HG02943 (cell line): ENCODE data around the gene THOC3.
"Not testable (repeated sequence)": the region's sequence is repeated elsewhere in the genome, so short reads cannot be mapped to it uniquely, and the experiment has no call there.

Source experiments
- ATAC-seq: cut with Tn5 transposase; IDR thresholded peaks from one replicate; pipeline ENCODE4 v1.9.1; 2021; ENCODE audit warnings: mild to moderate bottlenecking, low read depth, moderate library complexity; ENCODE audit not compliant: unreplicated experiment

Gene THOC3

DNA sequence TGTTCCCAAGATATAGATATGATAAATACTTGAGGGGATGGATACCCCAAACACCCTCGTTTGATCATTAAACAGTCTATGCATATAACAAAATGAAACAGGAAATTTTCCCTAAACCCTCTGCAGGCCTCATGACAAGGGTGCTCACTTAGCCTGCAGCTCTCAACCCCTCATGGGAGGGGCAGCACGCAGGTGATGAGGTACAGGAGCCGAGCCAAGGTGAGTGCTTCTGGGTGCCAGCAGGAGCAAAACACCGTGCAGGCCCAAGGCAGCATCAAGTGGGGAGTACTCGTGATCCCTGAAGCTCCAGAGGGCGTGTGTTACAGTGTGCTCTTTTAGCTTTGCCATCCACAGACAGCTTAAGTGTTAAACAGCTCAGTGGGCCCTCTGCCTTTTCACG is 24.9 kb downstream of the THOC3 start:
- not testable (repeated sequence) for ATAC-seq

DNA sequence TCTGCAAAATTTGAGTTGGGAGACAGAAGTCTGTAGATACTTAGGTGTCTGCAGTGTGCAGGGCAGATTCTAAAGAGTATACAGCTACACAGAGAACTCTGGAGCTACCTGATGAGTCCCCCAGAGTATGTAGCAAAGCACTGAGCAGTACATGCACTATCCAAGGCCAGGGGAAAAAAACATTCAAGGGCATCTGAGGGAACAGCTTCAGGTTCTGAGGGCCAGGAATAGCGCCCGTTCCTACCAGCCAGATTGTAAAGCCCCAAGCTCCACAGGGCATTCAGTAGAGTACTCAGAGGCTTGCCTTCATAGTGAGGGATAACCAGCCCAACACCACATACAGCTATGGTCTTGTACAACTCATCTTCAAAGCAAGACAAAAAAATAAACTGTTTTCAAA is 27.5 kb downstream of the THOC3 start:
- not testable (repeated sequence) for ATAC-seq

DNA sequence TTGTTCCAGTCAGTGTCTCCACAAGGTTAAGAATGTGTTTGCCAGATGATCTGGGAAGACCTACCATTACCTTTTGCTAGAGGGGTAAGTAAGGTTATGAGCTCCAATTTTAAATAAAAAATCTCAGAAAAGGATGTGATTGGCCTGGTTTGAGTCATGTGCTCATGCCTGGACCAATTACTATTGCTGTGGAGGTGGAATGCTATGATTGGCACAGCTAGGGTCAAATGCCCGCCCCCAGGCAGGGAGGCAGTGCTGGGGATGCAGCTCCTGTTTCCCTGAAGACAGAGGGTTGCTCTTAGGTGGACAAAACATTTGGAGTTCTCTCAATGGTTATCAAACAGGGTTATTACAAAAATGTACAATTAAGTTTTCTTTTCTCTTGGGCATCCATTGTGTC is 29.6 kb downstream of the THOC3 start:
- not testable (repeated sequence) for ATAC-seq

DNA sequence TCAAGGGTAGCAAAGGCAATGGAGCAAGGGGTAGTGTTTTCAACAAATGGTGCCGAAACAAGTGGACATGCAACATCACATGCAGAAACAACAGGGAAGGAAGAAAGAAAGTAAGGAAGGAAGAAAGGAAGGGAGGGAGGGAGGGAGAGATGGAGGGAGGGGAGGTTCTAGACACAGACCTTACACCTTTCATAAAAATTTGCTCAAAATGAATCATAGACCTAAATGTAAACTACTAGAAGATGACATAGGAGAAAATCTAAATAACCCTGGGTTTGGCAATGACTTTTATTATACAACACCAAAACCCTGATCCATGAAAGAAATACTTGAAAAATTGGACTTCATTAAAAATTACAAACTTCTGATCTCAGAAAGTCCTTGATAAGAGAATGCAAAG is 39.4 kb downstream of the THOC3 start:
- not testable (repeated sequence) for ATAC-seq

- not testable (repeated sequence) for ATAC-seq
Measured at GRCh38 chr5:175925106-175925505, 43.0 kb downstream of the THOC3 start.

DNA sequence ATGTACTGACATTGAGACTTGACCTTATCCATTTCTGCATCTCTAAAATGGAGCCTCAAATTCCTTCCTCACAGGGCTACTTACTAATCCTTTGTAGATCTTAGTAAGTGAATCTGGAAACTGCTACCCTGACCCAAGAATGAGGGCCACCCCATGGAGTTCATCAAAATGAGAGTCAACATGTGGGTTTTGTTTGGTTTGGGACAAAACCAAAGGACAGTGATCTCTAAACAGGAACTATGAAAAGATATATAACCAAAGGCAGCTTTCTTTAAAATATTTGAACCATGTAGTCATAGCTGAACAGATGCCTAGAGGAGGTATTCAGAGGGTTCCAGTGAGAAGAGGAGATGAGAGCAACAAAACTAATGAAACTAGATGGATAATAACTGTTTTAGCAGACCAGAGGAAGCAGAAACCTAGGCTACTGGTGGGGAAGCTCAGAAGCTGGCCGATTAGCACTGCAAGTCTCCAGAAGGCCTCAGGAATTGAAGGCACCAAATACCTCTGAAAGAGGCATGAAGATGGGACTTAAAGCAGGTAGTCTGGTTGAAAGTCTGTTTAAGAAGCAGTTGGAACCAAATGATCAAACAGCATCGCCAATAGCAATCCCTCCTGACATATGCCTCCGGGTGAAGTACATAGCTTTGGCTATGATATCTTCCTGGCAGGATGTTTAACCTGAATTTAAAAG is 45.8 kb downstream of the THOC3 start:
- no peak for ATAC-seq

GRCh38 chr5:175921061-175921730 is 46.9 kb downstream of the THOC3 start:
- ATAC-seq, result no peak

- no peak for ATAC-seq
Measured at GRCh38 chr5:175920231-175920811, 47.8 kb downstream of the THOC3 start.

DNA sequence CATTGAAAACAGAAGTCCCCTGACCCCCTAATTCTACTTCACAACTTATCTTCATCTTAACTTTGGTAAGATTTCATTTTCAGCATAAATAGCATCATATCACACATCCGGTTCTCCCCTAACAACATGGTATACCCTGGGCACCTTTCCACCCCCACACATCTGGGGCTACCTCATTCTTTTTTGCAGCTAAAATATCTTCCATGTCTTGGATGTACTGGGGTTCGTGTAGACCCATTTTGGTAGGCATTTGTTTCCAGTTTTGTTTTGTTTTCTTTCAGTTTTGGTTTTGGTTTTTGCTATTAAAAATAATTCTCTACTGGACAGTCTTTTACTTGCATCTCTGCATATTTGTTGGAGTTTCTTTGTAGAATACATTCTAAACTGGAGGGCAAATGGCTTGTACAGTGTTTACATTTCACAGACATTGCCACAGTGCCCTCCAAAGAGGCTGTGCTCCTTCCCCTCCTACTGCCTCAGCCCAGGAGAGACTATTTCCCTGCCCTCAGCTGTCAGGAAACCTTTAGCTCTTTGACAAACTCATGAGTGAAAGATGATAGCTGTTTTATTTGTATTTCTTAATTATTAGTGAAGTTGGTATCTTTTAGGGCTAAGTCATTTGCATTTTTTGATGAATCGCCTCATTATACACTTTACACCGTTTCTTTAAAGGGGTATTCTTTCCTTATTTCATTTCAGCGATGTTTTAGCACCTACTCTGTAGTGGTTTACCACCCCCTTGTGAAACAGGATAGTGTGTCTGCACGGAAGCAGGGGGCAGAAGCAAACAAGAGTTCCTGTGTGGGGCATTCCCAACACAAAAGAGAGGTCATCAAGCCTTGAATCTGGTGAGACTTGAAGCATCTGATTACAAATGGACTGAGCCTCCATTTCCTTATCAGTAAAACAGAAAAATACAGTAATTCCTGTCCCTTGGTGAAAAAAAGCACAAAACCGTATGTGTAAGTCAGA is 52.8 kb downstream of the THOC3 start:
- ATAC-seq, result not testable (repeated sequence)

DNA sequence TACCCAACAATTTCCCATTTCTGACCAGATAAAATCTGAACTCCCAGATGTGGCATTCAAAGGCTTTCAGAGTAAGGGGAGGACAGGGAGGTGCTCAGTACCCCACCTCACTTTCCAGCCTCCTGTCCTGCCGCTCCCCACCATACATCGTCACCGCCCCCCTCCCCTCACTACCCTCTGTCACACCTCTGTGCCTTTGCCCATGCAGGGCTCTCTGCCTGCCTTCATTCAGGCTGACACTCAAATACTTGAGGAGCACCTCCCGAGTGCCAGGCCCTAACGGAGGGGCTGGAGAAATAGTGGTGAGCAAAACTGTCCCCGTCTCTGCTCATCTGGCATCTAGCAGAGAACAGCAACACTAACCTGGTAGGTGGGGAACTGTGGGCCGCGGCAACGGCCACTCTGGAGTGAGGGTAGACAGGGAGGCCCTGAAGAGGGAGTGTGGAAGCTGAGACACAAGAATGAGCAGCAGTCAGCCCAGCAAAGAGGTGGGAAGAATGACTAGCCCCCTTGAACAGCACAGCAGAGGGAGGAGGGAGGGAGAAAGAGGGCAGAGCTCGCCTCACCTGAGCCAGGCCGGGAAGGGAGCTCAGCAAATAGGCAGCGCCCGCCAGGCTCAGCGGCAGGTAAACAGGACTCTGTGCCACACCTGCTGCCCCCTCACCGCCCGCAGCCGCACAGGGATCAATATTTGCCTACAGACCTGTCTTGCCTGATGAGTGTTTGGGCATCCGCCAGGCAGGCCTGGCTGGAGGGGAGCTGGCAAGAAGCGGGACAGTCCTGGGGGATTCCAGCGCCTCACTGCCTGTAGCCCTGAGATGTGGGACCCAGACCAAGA is 54.1 kb downstream of the THOC3 start:
- ATAC-seq, result not testable (repeated sequence)

GRCh38 chr5:175910072-175910471 is 58.0 kb downstream of the THOC3 start:
- ATAC-seq, result not testable (repeated sequence)
